Ammon's horn (tissue), 1 donor: ENCODE measurements around the gene ECE1.

Source experiments
- DNase-seq: peaks from one replicate; pipeline ENCODE4 v3.0.0-alpha.2; 2016; ENCODE audit warnings: low spot score

The ECE1 gene

GRCh38 chr1:21307663-21308305, 17.5 kb upstream of the ECE1 start:
- DNase-seq, result no peak

GRCh38 chr1:21307210-21307609, 16.9 kb upstream of the ECE1 start:
- DNase-seq, result no peak

DNA sequence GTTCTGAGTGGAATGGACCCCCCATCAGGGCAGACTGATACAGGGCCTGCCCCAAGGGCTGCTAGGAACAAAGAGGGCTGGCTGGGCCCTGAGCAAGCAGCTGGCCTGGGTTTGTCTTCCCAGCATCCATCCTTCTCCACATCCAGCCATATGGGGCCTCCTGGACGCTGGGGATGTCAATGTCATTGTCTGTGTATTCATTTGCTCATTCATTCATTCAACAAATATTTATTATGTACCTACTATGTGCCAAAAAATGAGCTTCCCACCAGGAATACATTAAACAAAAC, 15.6 kb upstream of the ECE1 start:
- DNase-seq, result no peak

DNA sequence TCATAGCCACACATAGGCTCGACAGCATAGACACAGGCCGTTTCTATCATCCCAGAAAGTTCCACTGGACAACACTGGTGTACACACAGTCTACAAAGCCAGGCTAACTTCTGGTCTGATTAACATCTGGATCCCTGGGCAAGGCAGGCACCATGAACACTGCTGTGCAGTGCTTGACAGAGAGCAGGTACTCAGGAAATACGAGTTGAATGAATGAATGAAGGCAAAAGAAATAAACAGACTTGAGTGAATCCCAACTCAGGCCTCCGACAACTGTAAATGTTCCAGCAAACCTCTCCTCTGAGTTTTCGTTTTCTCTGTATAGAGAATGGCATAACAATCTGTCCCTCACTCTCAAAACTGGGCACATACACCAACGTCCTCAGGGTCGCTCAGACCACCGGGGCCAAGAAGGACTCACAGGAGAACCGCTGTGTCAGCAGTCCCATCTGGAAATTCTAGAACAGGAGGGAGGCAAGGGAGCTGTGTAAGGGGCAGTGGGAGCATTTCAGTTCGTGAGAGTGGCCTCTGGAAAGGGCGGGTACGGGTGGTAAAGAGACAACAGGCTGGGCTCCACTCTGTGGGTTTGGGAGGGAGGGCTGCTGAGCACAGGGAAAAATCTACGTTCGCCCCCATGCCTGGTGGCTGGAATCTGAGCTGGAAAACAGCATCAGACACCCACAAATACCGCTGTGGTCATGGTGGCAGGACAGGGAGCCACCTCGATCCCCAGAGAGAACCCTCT, 15.1 kb upstream of the ECE1 start:
- DNase-seq, result no peak

GRCh38 chr1:21304488-21304887, 14.2 kb upstream of the ECE1 start:
- no peak for DNase-seq

GRCh38 chr1:21302747-21303715, 12.8 kb upstream of the ECE1 start:
- DNase-seq, result no peak

GRCh38 chr1:21301794-21302440, 11.7 kb upstream of the ECE1 start:
- DNase-seq, result no peak

- DNase-seq, result no peak
Observed at GRCh38 chr1:21300774-21301173, 10.5 kb upstream of the ECE1 start.

DNA sequence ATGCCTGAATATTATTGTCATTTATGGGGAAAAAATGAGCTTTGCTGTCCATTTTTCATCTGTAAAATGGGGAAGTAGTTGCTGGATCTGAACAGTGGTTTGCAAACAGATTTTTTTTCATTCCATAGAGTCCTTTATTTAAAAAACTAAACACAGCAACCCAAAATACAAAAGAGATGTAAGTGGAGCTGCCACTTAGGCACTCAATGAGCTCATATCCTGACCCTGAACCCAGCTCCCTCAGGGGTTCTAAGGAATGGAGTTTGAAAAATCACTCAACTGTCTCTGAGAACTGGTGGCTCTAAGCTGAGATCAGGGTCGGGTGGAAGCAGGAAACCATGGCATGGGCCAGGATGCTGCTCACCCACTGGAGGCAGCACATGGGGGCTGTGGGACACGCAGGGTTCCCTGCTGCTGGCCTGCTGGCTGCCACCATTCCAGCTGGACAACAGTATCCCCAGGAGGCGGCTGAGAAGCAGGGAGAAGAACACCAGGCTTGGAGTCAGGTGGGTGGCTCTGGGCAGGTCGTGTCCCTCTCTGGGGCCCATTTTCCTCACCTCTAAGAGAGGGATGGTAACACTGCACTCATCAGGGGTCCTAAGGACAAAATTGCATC, 9.6 kb upstream of the ECE1 start:
- DNase-seq, result no peak

DNA sequence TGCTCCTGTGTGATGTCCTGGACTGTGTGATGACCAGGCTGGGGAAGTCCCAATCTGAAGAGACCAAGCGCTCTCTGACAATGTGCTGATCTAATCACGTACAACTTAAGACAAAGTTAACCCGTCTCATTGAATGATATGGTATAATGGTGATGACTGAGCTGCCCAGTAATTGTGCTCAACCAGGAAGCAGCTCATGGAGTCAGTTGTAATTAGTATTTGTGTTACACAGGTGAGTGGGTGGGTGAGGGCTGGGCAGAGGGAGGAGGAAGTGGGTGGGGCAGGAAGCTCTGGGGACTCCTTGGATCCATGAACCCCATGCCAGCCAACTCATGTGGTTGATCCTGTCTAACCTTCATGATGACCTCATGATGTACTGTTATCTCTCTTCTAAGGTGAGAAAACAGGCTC, 8.7 kb upstream of the ECE1 start:
- DNase-seq, result no peak

GRCh38 chr1:21297975-21298374, 7.7 kb upstream of the ECE1 start:
- no peak for DNase-seq

- DNase-seq, result no peak
Observed at GRCh38 chr1:21296509-21297354, 6.5 kb upstream of the ECE1 start.

DNA sequence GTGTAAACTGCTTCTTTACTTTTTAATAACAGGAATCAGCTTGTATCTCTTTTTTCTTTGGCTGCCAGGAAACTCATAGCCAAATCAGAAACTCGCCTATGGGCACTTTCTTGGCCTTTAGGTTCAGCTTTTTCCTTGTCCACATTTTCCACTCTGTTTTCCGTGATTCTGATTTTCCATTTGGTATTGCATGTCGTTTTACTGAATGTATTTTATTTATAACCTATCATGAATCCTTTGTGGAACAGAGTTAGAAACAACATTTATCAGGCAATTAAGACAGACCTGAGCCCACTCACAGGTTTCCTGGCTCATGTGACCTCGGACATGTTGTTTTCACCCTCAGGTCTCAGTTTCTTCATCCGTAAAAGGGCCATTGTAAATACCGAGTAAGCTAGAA, 5.3 kb upstream of the ECE1 start:
- no peak for DNase-seq

DNA sequence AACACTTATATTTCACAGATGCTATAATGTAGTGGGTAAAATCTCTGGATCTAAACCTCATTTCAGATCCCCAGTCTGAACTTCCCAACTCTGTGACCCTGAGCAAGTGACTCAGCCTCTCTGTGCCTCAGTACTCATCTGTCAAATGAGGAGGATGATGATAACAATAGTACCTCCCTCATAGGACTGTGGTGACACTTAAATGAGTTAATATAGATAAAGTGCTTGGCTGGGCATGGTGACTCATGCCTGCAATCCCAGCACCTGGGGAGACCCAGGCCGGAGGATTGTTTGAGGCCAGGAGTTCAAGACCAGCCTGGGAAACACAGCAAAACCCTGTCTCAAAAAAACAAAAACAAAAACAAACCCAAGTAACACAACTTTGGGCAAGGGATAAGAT, 4.7 kb upstream of the ECE1 start:
- no peak for DNase-seq

- DNase-seq, result no peak
Observed at GRCh38 chr1:21294266-21294989, 4.2 kb upstream of the ECE1 start.

GRCh38 chr1:21293537-21294265, 3.4 kb upstream of the ECE1 start:
- no peak for DNase-seq

- DNase-seq, result no peak
Observed at GRCh38 chr1:21292984-21293536, 2.8 kb upstream of the ECE1 start.

- DNase-seq, result no peak
Observed at GRCh38 chr1:21292503-21292983, 2.3 kb upstream of the ECE1 start.

- no peak for DNase-seq
Observed at GRCh38 chr1:21291964-21292363, 1.7 kb upstream of the ECE1 start.
